Activated naive CD8-positive, alpha-beta T cell treated with anti-CD3 and anti-CD28 coated beads for 36 hours (primary cell): ENCODE data around the gene RSPO1. TPM values are rescaled to one million over a fixed set of nuclear protein-coding genes. Genes with fewer than 3 reads are reported as not detected.
"Not testable (repeated sequence)": the region's sequence is repeated elsewhere in the genome, so short reads cannot be mapped to it uniquely, and the experiment has no call there.

Experiments
- DNase-seq: peaks from one replicate; pipeline ENCODE4 v3.0.0; 2021
- H3K27ac Mint-ChIP-seq: one replicate; pipeline ENCODE4 v1.8.0; 2022; ENCODE audit warnings: mild to moderate bottlenecking, moderate library complexity, mixed read lengths
- H3K27me3 Mint-ChIP-seq: one replicate; pipeline ENCODE4 v1.8.0; 2022; ENCODE audit warnings: mild to moderate bottlenecking, mixed read lengths
- H3K36me3 Mint-ChIP-seq: one replicate; pipeline ENCODE4 v1.8.0; 2021; ENCODE audit warnings: mild to moderate bottlenecking, mixed read lengths
- H3K4me1 Mint-ChIP-seq: one replicate; pipeline ENCODE4 v1.8.0; 2021; ENCODE audit warnings: mixed read lengths
- H3K4me3 Mint-ChIP-seq: one replicate; pipeline ENCODE4 v1.8.0; 2022; ENCODE audit warnings: mild to moderate bottlenecking, moderate library complexity, mixed read lengths
- H3K9me3 Mint-ChIP-seq: one replicate; pipeline ENCODE4 v1.8.0; 2022; ENCODE audit warnings: mixed read lengths
- total RNA-seq, 2 experiments: library from RNA; stranded (reverse); gene quantifications; one replicate each; pipeline ENCODE4 v1.2.3, GENCODE V29; 2021

The RSPO1 gene
- total RNA-seq, 2 experiments from 2014 or later: not detected

GRCh38 chr1:37612186-37612585 lies 22.5 kb downstream of the RSPO1 start:
- H3K4me1 Mint-ChIP-seq: no peaks in the 10 kb centered on the region

DNA sequence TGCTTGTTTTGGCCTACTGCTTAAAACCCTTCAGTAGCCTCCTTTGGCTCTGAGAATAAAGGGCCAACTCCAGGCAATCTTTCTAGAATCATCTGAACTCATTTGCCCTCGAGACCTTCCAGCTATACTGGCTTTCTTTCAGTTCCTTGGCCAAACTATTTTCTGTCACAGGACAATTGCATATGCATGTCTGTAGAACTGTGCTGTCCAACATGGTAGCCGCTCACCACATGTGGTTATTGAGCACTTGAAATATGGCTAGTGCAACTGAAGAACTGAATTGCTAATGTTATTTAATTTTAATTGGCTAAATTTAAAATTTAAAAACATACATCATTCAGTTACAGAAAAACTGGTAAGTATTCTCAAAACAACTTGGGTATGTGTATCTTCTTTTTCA lies 24.7 kb downstream of the RSPO1 start:
- no peak overlapping the region for H3K27ac Mint-ChIP-seq

More at GRCh38 chr1:37612186-37612585, 22.5 kb downstream of the RSPO1 start:
- Mint-ChIP-seq H3K36me3 (no peaks in the 10 kb centered on the region), H3K27me3 (peaks cover 19% of the 10 kb centered on the region), H3K9me3 (no peaks in the 10 kb centered on the region), H3K27ac (no peak overlapping the region), H3K4me3 (no peak overlapping the region)
- DNase-seq: no peak

DNA sequence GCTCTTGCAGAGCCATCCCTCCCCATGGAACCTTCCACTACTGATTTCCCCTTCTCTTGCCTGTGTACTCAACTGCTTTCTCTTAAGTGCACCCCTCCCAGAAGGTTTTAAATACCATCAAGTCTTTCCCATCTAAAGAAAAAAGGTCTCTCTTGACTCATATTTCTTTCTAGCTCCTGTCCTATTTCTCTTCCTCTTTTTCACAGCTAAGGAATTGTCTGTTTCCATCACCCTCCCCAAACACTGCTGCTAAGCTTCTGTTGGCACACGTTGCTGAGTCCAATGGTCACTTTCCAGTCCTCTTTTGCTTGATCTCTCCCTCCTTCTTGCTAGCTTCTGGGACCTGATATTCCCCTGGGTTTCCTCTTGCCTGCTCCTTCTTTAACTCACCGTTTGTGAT lies 25.7 kb downstream of the RSPO1 start:
- H3K27me3 Mint-ChIP-seq: peaks cover 6% of the 10 kb centered on the region
- no peaks in the 10 kb centered on the region for H3K36me3 Mint-ChIP-seq
- H3K4me3 Mint-ChIP-seq: no peak overlapping the region
- H3K9me3 Mint-ChIP-seq: no peaks in the 10 kb centered on the region
- no peak for DNase-seq
- no peak overlapping the region for H3K27ac Mint-ChIP-seq
- H3K4me1 Mint-ChIP-seq: no peaks in the 10 kb centered on the region

More for the DNA sequence above, 24.7 kb downstream of the RSPO1 start:
- H3K4me3 Mint-ChIP-seq: no peak overlapping the region
- no peak for DNase-seq
- peaks cover 2% of the 10 kb centered on the region for H3K27me3 Mint-ChIP-seq
- no peaks in the 10 kb centered on the region for H3K4me1 Mint-ChIP-seq
- H3K9me3 Mint-ChIP-seq: no peaks in the 10 kb centered on the region
- H3K36me3 Mint-ChIP-seq: no peaks in the 10 kb centered on the region

DNA sequence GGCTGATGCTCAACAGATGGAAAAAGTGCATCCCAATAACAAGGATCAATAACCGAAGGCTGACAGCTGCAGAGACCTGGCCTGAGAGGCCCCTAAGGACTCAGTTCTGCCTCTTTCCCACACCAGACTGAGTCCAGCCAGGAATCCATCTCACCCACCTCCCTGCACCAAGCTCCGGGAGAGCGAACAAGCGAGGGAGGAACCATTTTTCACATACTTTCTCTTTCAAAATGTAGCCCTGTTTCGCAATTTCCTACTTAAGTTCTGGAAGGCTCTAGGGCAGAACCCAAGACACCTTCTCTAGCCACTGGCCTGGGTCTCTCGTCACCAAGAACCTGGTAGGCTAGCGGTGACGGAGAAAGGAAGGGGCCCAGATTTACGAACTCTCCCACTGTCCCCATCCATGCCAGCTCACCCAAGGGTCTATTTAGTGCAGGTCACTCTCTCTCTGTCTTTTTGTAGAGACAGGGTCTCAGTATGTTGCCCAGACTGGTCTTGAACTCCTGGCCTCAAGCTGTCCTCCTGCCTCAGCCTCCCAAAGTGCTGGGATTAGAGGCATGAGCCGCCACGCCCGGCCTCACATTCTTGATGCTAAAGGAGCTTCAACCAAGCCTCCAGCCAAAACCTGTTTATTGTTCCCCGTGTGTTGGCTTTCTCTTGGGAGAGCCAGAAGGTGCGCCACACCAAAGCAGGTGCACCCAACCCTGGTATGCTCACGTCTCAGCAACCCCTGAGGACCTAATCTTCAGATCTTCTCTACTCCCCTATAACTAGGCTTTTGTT lies 28.0 kb downstream of the RSPO1 start:
- no peak for DNase-seq
- Mint-ChIP-seq H3K9me3 (no peaks in the 10 kb centered on the region), H3K27me3 (peaks cover 11% of the 10 kb centered on the region), H3K4me1 (peaks cover 5% of the 10 kb centered on the region), H3K4me3 (no peak overlapping the region), H3K36me3 (no peaks in the 10 kb centered on the region), H3K27ac (no peak overlapping the region)

DNA sequence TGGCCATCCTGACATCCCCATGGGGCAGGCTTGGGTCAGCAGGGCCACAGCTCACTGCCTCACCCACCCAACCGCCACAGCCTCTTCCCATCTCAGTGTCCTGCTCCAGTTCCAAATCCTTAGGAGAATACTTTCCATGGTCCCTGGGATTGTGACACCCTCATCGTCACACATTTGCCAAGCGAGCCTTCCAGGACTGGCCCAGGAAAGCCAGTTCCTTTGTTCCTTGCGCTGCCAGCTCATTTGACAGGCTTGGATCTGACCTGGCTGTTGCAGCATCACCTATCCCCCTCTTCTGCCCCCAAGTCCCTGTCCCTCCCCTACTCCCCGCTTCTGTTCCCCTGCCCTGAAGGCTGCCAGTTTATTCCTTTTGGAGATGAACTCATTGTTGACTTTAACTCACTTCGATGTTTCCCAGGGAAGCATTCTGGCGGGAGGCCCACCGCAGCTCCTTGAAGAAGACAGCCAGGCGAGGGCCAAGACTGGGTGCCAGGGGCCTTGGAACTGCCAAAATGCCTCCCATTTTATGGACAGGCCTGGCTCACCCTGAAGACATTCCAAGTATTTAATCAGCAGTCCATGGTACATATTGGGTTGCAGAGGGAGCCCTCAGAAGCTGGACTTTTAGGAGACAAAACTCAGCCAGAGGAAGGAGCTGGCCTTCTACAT lies 28.8 kb downstream of the RSPO1 start:
- H3K27me3 Mint-ChIP-seq: peaks cover 11% of the 10 kb centered on the region
- no peak for DNase-seq
- no peak overlapping the region for H3K27ac Mint-ChIP-seq
- H3K4me3 Mint-ChIP-seq: no peak overlapping the region
- peaks cover 5% of the 10 kb centered on the region for H3K4me1 Mint-ChIP-seq
- no peaks in the 10 kb centered on the region for H3K9me3 Mint-ChIP-seq
- no peaks in the 10 kb centered on the region for H3K36me3 Mint-ChIP-seq

DNA sequence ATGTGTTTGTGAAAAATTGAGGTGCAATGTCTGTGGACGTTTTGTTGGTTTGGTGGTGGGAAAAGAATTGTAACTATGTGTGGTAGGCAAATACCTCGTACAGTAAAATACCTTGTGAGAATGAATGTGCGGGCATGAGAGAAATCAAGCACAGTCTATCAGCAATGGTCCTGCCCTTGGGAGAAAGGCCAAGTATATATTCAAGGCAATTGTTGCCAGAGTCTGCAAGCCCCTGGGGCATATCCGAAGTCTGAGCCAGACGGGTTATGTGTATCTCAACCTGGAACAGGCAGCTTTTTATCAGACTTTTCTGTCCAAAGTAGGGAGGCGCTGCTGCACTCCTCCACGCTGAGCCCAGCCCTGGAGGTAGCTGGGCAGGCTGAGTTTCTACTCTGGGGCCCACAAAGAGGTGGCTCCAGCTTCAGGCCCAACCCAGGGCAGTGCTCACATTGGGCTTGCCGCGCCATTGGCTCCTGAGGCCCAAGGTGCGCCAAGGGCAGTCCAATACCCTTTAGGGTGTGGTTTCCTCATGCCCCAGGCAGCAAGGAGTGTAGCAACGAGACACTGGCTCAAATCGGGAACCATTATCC lies 29.5 kb downstream of the RSPO1 start:
- no peak for DNase-seq
- H3K4me1 Mint-ChIP-seq: peaks cover 5% of the 10 kb centered on the region
- H3K9me3 Mint-ChIP-seq: no peaks in the 10 kb centered on the region
- no peak overlapping the region for H3K27ac Mint-ChIP-seq
- H3K4me3 Mint-ChIP-seq: no peak overlapping the region
- H3K27me3 Mint-ChIP-seq: peaks cover 11% of the 10 kb centered on the region
- no peaks in the 10 kb centered on the region for H3K36me3 Mint-ChIP-seq

DNA sequence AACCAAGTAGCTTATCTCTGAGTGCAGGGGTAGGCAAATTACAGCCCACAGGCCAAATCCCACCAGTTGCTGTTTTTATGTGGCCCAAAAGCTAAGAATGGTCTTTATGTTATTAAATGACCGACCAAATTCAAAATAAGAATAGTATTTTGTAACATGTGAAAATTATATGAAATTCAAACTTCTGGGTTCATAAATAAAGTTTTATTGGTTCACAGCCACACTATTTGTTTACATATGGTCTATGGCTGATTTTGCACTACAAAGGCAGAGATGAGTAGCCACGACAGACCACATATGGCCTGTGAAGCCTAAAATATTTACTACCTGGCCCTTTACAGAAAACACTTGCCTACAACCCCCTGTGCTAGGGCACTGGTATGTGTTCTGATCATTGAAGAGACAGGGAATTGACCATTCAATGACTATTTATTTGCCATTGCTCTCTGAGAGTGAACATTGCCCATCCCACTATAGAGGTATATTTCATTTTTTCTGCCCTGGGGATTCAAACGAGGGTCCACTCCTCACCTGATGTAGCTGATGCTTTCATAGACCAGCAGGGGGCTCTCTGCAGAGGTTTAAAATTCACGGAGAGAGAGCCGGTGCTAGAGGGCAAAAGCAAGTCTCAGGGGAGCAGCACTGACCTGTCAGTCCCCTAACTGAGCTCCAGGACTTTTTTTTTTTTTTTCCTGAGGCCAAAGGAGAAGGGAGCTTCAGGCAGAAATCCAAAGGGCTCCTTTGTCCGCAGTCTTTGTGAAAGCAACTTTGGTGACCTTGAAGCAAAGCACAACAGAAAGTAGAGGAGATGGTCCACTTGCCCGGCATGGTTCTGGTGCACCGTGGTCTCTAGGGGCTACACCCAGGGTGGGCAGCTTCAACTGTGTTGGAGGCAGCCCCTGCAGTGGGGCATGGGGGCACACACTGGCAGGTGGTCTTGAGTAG lies 31.7 kb downstream of the RSPO1 start:
- peaks cover 5% of the 10 kb centered on the region for H3K4me1 Mint-ChIP-seq

DNA sequence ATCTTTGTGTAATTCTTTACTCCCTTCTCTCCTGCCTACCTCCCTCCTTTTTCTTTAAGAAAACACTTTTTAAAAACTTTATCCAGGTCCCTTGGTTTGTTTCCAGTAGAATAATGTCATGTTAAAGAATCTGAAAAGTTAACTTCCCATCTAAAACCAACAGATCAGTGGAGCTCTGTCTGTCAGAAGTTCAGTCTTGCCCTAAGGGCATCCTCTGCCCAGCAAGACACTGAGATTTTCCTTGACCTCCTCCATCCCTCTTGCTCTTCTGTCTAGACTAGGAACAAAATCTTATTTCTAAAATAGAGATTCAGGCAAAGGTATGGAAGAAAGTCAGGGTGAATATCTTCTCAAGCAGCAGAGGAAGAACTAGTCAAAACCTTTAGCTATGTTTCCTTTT lies 33.3 kb downstream of the RSPO1 start:
- peaks cover 7% of the 10 kb centered on the region for H3K4me1 Mint-ChIP-seq
- peaks cover 11% of the 10 kb centered on the region for H3K27me3 Mint-ChIP-seq
- H3K4me3 Mint-ChIP-seq: no peak overlapping the region
- no peaks in the 10 kb centered on the region for H3K36me3 Mint-ChIP-seq
- no peak for DNase-seq
- no peaks in the 10 kb centered on the region for H3K9me3 Mint-ChIP-seq
- H3K27ac Mint-ChIP-seq: no peak overlapping the region

More for the DNA sequence above, 31.7 kb downstream of the RSPO1 start:
- Mint-ChIP-seq H3K9me3 (no peaks in the 10 kb centered on the region), H3K36me3 (no peaks in the 10 kb centered on the region), H3K27ac (no peak overlapping the region), H3K4me3 (no peak overlapping the region), H3K27me3 (peaks cover 11% of the 10 kb centered on the region)
- no peak for DNase-seq

- DNase-seq: no peak
- Mint-ChIP-seq H3K27ac (no peak overlapping the region), H3K4me1 (peaks cover 12% of the 10 kb centered on the region), H3K36me3 (peaks cover 7% of the 10 kb centered on the region), H3K4me3 (no peak overlapping the region), H3K27me3 (peaks cover 11% of the 10 kb centered on the region), H3K9me3 (no peaks in the 10 kb centered on the region)
These were observed 34.8 kb downstream of the RSPO1 start for GRCh38 chr1:37599940-37600339.

- peaks cover 30% of the 10 kb centered on the region for H3K4me1 Mint-ChIP-seq
- peak overlapping the region; percentile 99 for H3K27ac Mint-ChIP-seq
- no peaks in the 10 kb centered on the region for H3K27me3 Mint-ChIP-seq
- no peaks in the 10 kb centered on the region for H3K9me3 Mint-ChIP-seq
- DNase-seq: no peak
- H3K4me3 Mint-ChIP-seq: peak overlapping the region; percentile 97
- peaks cover 17% of the 10 kb centered on the region for H3K36me3 Mint-ChIP-seq
These were observed 38.5 kb downstream of the RSPO1 start for GRCh38 chr1:37596182-37596667.

DNA sequence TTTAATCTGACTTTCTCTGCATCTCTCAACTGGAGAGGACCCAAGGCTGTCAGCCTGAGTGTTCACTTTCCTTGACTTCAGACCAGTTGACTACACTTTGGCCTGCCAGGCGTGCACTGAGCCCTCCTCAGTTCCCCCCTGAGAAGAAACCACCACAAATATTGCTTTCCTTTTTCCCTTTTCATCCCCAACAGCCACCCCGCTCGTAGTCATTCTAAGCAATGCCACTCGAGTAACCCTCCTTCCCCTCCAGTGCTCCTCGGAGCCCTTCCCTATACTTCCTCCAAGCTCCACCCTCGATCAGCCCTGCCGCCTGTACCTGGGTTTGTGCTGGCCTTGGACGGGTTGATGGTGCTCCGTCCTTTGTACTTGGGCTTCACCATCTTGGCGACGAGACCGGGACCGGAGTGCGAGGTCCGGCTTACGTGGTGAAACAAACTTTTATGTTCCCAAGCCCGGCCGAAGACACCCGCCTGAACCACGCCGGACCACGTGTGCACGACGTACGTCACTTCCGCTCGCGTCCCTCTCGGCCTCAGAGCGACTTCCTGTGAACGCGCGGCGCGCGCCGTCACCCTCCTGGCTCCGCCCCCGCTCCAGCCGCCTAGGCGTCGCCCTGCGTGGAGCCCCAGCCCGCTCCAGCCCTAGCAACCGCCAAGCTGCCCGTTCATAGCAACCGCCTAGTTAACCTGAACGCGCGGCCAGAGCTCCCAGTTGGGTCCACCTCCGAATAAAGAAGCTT lies 39.1 kb downstream of the RSPO1 start, which contains the start of gene GNL2:
TSS of gene GNL2 (minus strand) at position 498 of the 742 bp plus-strand sequence. CDS start at position 383, 115 bp downstream.
- DNase-seq: peak; percentile 98
- peaks cover 22% of the 10 kb centered on the region for H3K36me3 Mint-ChIP-seq
- H3K27ac Mint-ChIP-seq: peak within 1 kb of the TSS; percentile 99
- H3K27me3 Mint-ChIP-seq: no peaks in the 10 kb centered on the region
- H3K9me3 Mint-ChIP-seq: no peaks in the 10 kb centered on the region
- peak within 1 kb of the TSS; percentile 97 for H3K4me3 Mint-ChIP-seq
- peaks cover 30% of the 10 kb centered on the region for H3K4me1 Mint-ChIP-seq

GRCh38 chr1:37593726-37594125 lies 41.0 kb downstream of the RSPO1 start:
- peak overlapping the region; percentile 50 for H3K4me3 Mint-ChIP-seq
- no peaks in the 10 kb centered on the region for H3K27me3 Mint-ChIP-seq
- H3K4me1 Mint-ChIP-seq: peaks cover 30% of the 10 kb centered on the region
- no peaks in the 10 kb centered on the region for H3K9me3 Mint-ChIP-seq
- H3K27ac Mint-ChIP-seq: no peak overlapping the region
- DNase-seq: no peak
- peaks cover 26% of the 10 kb centered on the region for H3K36me3 Mint-ChIP-seq

- H3K36me3 Mint-ChIP-seq: peaks cover 19% of the 10 kb centered on the region
- no peak overlapping the region for H3K4me3 Mint-ChIP-seq
- H3K9me3 Mint-ChIP-seq: no peaks in the 10 kb centered on the region
- no peak overlapping the region for H3K27ac Mint-ChIP-seq
- DNase-seq: no peak
- H3K27me3 Mint-ChIP-seq: no peaks in the 10 kb centered on the region
- H3K4me1 Mint-ChIP-seq: peaks cover 27% of the 10 kb centered on the region
These were observed 45.8 kb downstream of the RSPO1 start for GRCh38 chr1:37588939-37589338.

DNA sequence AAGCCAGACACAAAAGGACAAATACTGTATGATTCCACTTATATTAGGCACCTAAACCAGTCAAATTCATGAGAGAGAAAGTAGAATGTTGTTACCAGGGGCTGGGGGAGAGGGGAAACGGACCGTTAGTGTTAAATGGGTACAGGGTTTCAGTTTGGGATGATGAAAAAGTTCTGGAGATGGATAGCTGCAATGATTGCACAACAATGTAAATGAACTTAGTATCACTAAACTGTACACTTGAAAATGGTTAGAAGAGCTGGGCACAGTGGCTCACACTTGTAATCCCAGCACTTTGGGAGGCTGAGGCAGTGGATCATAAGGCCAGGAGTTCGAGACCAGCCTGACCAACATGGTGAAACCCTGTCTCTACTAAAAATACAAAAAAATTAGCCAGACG lies 50.1 kb downstream of the RSPO1 start:
- H3K27ac Mint-ChIP-seq, DNase-seq, H3K4me3 Mint-ChIP-seq, H3K9me3 Mint-ChIP-seq, H3K27me3 Mint-ChIP-seq: not testable (repeated sequence)
- Mint-ChIP-seq H3K36me3 (peaks cover 17% of the 10 kb centered on the region), H3K4me1 (peaks cover 11% of the 10 kb centered on the region)
